Head of caudate nucleus (tissue), 42 donors: Measurements from ENCODE around the gene LASP1NB.
A peak's percentile ranks its signal among the peaks of the same experiment; 100 is the strongest.

Experiments used
- DNase-seq, 42 donors: peaks; one replicate each; pipeline versions ENCODE4 v3.0.0 to v3.0.0-alpha.2; 2020 to 2021; ENCODE audit warnings: mixed read lengths in 7 of 42
- intact Hi-C: fragments of 100-400 bp; cut with DNase I; formaldehyde crosslinking; loops from one replicate; pipeline ENCODE4 v1.15.0; 2022

The LASP1NB gene

DNA sequence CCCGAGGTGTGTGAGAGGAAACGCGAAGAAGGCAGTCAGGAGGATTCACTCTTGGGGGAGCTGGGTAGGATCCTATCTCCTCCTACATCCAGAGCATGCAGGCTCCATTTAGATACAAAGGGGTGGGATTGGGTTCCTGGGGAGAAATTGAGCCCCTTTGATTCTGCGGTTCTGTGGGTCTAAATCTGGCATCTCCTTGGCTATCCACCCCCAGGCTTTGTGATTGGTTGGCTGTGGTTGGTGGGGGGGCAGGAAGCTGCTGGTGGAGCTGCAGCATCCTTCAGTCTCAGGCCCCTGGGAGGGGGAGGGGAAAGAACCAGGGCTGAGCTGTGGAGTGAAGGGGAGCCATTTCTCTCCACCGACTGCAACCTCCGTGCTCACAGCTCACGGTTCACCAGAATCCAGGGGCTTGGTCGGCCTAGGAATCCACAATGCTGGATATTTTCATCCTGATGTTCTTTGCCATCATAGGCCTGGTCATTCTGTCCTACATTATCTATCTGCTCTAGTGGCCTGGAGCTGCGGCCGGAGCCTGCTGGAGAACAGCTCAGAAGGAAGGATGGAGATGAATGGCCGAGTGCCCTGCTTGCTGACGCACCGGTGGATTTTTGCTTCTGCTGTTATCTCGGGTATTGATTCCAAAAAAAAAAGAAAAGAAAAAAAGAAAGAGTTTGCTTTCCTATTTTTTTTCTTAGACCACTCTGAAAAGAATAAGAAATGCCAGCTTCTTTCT, at the start of gene LASP1NB:
TSS of gene LASP1NB (plus strand) at position 352 of the 733 bp plus-strand sequence.
- intact Hi-C loops, result loop anchor here (10.0 kb wide), 1 partner anchor 51 kb away; the partner anchor contains the start of gene LASP1
- DNase-seq, result peak; percentile 85 to 98 (median 94)

DNA sequence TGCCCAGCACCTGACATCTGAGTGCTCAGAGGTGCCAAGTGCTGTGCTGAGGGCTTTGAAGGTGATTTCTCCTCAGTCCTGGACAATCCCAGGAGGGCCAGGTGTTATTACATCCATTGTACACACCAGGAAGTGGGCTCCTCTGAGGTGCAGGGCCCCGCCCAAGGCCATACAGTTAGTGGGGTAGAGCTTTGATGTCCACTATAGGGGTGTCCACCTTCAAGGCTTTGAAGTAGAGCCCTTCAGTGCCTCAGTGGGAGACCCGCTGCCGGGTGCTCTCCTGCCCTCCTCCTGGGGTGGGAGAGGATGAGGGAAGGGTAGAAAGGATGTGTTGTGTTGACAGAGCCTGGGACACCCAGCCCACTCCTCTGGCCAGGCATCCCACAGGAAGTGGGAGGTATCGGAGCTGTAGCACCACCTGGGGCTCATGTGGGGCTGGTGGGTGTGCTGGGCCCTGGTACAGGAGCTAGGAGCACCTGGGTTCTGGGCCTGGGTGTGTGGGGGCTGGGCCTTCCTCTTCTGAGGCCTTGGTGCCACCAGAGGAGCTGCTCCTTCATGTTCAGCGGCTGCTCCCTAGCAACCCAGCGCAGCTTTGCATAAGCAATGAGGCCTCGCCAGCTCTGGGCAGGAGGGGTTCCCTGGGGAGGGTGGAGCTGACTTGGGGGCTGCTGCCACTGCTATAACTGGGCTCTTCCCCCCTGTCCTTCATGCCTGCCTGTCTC, 48.1 kb upstream of the LASP1NB start:
- intact Hi-C loops, result loop anchor here (10.0 kb wide), 1 partner anchor 48 kb away; the partner anchor contains the start of gene LASP1NB
- peak in 34 of 42 donors; percentile 38 to 83 (median 60) for DNase-seq

DNA sequence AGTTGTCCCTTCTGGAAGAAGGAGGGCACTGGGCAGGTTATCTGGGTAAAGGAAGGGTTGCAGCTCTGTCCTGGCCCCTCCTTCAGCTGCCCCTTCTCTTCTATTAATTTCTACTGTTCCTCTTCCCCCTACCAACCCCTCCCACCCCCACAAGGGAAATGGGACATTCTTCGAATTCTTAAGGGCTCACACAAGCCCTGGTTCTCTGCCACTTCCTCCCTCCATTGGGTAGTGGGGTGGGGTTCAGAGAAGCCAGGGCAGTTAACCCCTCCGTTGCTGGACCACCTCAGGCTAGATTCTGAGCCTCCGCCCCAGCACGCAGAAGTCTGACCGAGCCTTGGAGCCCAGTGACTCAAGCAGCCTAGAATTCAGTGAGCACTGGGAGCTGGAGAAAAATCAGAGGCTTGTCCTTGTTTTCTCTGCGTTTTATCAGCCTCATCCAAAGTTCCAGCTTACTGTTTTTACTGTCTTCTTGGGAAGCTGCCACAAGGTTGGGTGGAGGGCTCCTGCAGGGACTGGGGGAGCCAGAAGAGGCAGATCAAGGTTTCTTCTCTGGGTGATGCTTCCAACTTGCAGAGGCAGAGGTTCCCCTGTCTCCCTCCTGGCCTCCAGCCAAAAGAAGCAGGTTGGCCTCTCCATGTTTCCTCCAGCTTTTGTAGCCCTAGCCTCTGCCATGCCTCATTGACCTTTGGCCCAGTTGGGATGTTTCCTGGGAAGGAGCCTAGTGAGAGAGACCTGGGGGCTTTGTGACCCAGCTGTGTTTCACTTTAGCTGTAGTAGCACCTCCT, 45.3 kb upstream of the LASP1NB start:
- intact Hi-C loops, result loop anchor here (10.0 kb wide), 1 partner anchor 45 kb away; the partner anchor contains the start of gene LASP1NB
- no peak for DNase-seq

DNA sequence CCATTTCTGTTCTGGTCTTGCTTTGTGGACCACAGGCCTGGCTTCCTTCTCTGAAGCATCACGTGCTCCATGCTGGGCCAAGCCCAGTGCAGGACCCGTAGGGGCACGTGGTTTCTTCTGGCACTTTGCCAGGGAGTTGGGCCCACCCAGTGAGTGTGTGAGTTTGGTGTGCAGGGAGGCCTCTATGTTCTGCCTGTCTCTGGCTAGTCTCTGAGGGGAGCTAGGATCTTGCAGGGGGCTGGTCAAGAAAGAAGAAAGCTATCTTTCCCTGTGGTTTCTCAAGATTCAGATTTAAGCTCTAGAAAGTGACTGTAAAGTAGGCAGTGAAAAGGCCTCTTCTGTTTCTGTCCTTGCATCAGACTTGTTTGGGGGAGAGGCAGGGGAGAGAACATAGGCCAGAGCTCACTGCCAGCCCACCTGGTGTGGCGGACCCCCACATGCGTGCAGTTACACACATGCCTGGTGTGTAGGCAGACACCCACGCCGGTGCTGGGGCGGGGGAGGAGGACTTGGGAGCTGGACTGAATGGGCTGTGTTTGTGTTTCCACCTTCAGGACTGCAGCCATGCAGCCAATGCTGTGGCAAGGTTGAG, 43.7 kb upstream of the LASP1NB start:
- peak in 13 of 42 donors; percentile 40 to 70 (median 48) for DNase-seq
- intact Hi-C loops, result no loop called here

GRCh38 chr17:38882870-38883269, 42.5 kb upstream of the LASP1NB start:
- intact Hi-C loops, result no loop called here

GRCh38 chr17:38883592-38884526, 41.6 kb upstream of the LASP1NB start:
- DNase-seq, result peak in 8 of 42 donors; percentile 28 to 63 (median 45)
- intact Hi-C loops, result no loop called here

More at GRCh38 chr17:38882870-38883269, 42.5 kb upstream of the LASP1NB start:
- no peak for DNase-seq

DNA sequence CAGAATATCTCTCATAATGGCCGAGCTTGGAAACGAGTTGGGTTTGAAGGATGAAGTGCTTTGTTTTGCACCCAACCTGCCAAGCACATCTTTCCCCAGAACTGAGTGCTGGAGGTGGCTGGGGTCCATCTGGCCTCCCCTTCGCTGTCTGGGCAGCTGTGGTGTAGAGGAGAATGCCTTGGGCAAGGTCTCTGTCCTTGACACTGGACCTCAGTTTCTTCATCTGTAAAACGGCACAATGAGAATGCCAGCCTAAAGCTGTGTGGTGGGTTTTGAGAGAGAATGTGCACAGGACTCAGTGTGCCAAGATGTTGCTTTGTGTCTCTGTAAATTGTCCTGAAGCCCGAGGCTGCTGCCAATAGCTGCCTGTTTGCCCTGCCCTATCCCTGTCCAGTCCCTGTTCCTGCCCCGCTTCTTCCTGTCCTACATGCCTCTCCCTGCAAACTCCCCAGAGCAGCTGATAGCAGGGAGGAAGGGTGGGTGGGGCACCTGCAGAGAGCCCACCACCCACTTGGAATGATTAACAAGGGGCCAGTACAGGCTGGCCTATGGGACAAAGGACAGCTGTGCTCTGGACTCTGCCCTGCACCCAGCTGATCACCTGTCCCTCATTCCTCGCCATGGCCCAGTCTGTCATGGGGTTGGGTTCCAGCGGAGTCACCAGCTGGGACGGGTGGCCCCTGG, 40.2 kb upstream of the LASP1NB start:
- intact Hi-C loops, result no loop called here
- no peak for DNase-seq

GRCh38 chr17:38885728-38886642, 39.4 kb upstream of the LASP1NB start:
- DNase-seq, result peak in 40 of 42 donors; percentile 37 to 92 (median 74)
- intact Hi-C loops, result no loop called here

GRCh38 chr17:38886643-38887010, 38.8 kb upstream of the LASP1NB start:
- intact Hi-C loops, result no loop called here
- no peak for DNase-seq

- DNase-seq, result no peak
- intact Hi-C loops, result no loop called here
These were observed 36.6 kb upstream of the LASP1NB start for GRCh38 chr17:38888842-38889241.

DNA sequence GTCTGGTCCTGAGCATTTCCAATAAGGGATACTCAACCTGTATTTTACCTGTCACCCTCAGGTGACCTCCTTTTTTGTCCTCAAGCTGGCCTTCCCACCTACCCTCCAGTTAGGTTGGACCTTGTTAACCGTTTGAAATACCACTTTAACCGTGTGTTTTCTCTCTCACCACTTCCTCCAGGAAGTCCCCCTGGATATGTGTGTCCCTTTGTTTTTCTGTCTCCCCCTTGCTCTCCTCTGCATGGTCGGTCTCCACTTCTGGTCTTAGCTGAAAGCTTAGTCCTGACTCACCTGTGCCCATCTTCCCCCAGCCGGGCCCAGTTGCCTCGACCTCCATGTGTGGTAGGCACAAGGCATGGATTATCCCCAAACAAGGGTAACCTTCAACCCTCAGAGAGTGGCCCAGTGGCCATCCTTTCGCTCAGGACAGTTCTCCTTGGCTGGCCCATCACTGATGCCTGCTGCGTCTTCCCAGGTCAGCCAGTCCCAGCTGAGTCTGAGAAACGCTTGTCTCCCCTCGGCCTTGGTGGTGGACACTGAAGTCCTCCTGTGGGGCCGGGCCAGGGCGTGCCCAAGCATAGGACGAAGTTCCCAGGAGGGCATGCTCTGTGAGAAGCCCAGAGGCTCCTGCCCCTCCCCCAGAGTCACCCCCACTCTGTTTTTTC, 35.5 kb upstream of the LASP1NB start:
- no peak for DNase-seq
- intact Hi-C loops, result no loop called here

GRCh38 chr17:38890410-38890746, 35.0 kb upstream of the LASP1NB start:
- no peak for DNase-seq
- intact Hi-C loops, result no loop called here

GRCh38 chr17:38891441-38891840, 34.0 kb upstream of the LASP1NB start:
- no peak for DNase-seq
- intact Hi-C loops, result no loop called here

GRCh38 chr17:38892083-38892482, 33.3 kb upstream of the LASP1NB start:
- DNase-seq, result peak in 10 of 42 donors; percentile 23 to 58 (median 39)
- intact Hi-C loops, result no loop called here

- intact Hi-C loops, result no loop called here
These were observed 32.8 kb upstream of the LASP1NB start for GRCh38 chr17:38892620-38893019.

DNA sequence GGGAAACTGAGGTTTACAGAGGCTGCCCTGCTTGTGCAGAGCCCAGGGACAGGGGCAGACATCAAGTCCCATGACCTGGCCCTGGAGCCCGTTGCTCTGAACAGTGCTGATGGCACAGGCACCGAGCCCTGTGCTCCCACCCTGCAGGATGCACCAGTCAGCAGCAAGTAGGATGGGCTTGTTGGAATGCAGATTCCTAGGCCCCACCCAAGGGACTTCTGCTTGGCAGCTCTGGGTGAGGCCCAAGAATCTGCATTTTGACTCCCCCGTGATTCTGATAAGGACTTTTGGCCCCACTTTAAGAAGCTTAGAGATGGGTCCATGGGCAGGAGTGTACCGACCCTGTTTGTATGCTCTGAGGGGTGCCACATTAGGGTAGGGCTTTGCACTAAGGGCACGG, 32.3 kb upstream of the LASP1NB start:
- DNase-seq, result no peak
- intact Hi-C loops, result no loop called here

More at GRCh38 chr17:38892620-38893019, 32.8 kb upstream of the LASP1NB start:
- no peak for DNase-seq
